Mesendoderm (in vitro differentiated cells): ENCODE results near the gene LRRC19.

Experiments used
- DNase-seq: peaks from one replicate; pipeline ENCODE4 v3.0.0; 2013
- H2AK5ac ChIP-seq: 2 replicates; pipeline ENCODE4 v1.6.1; 2013; ENCODE audit warnings: low read length, inconsistent platforms
- H2BK120ac ChIP-seq: 2 replicates; pipeline ENCODE4 v1.6.1; 2013; ENCODE audit warnings: low read depth, mild to moderate bottlenecking, low read length, moderate library complexity, mixed read lengths
- H2BK15ac ChIP-seq: replicated peaks from 2 replicates; pipeline ENCODE4 v1.6.1; 2013; ENCODE audit warnings: low read depth, mild to moderate bottlenecking, moderate library complexity
- H2BK5ac ChIP-seq: 2 replicates; pipeline ENCODE4 v1.6.1; 2013; ENCODE audit warnings: low read length, inconsistent platforms
- H3K18ac ChIP-seq: 2 replicates; pipeline ENCODE4 v1.6.1; 2013; ENCODE audit warnings: mild to moderate bottlenecking, low read length, mixed read lengths
- H3K23ac ChIP-seq: one replicate; pipeline ENCODE4 v1.6.1; 2013; ENCODE audit warnings: low read length
- H3K27ac ChIP-seq: 2 replicates; pipeline ENCODE4 v1.5.1; 2013; ENCODE audit warnings: low read depth, mild to moderate bottlenecking, inconsistent platforms, low read length, moderate library complexity
- H3K27me3 ChIP-seq: 2 replicates; pipeline ENCODE4 v1.6.1; 2013; ENCODE audit warnings: low read length, control low read depth, mild to moderate bottlenecking, inconsistent platforms; ENCODE audit not compliant: insufficient read depth, poor library complexity
- H3K36me3 ChIP-seq: 2 replicates; pipeline ENCODE4 v1.6.1; 2013; ENCODE audit warnings: low read length, inconsistent platforms; ENCODE audit not compliant: control insufficient read depth, insufficient read depth
- H3K4ac ChIP-seq: one replicate; pipeline ENCODE4 v1.6.1; 2013; ENCODE audit warnings: low read depth, mild to moderate bottlenecking, low read length, moderate library complexity
- H3K4me1 ChIP-seq: 2 replicates; pipeline ENCODE4 v1.6.1; 2013; ENCODE audit warnings: low read depth, low read length, inconsistent platforms; ENCODE audit not compliant: control insufficient read depth
- H3K4me2 ChIP-seq: 2 replicates; pipeline ENCODE4 v1.6.1; 2013; ENCODE audit warnings: low read length
- H3K4me3 ChIP-seq: 2 replicates; pipeline ENCODE4 v1.5.1; 2013; ENCODE audit warnings: mild to moderate bottlenecking, low read length
- H3K56ac ChIP-seq: one replicate; pipeline ENCODE4 v1.6.1; 2013; ENCODE audit warnings: low read length
- H3K79me1 ChIP-seq: 2 replicates; pipeline ENCODE4 v1.6.1; 2013; ENCODE audit warnings: low read length, inconsistent platforms
- H3K79me2 ChIP-seq: 2 replicates; pipeline ENCODE4 v1.6.1; 2013; ENCODE audit warnings: mild to moderate bottlenecking, low read length; ENCODE audit not compliant: control insufficient read depth, insufficient read depth
- H3K9ac ChIP-seq: 2 replicates; pipeline ENCODE4 v1.6.1; 2013; ENCODE audit warnings: low read length, inconsistent platforms
- H4K5ac ChIP-seq: one replicate; pipeline ENCODE4 v1.6.1; 2013; ENCODE audit warnings: low read length
- H4K8ac ChIP-seq: one replicate; pipeline ENCODE4 v1.6.1; 2013; ENCODE audit warnings: low read depth, mild to moderate bottlenecking, control low read depth, low read length, moderate library complexity
- WGBS: extraction: QIAGEN DNeasy Blood & Tissue Kit; methylation state at CpG from one replicate; pipeline ENCODE4 v1.1.7; 2013; ENCODE audit warnings: low lambda C conversion rate, missing lambda C conversion rate; ENCODE audit not compliant: insufficient coverage; ENCODE audit errors: extremely low coverage; 5-methylcytosine and 5-hydroxymethylcytosine counted together

The LRRC19 gene

DNA sequence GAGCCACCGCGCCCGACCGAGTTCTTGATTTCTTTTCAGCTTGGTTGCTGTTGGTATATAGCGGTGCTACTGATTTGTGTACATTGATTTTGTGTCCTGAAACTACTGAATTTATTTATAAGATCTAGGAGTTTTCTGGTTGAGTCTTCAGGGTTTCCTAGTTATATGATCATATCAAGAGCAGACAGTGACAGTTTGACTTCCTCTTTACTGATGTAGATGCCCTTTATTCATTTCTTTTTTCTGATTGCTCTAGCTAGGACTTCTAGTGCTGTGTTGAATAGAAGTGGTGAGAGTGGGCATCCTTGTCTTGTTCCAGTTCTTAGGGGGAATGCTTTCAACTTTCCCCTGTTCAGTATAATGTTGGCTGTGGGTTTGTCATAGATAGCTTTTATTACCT, 17.4 kb upstream of the LRRC19 start:
- no CpG with 5 or more reads among the region's 5 CpGs for WGBS
- no peak overlapping the region for H2BK5ac ChIP-seq
- H3K18ac ChIP-seq: no peak overlapping the region

DNA sequence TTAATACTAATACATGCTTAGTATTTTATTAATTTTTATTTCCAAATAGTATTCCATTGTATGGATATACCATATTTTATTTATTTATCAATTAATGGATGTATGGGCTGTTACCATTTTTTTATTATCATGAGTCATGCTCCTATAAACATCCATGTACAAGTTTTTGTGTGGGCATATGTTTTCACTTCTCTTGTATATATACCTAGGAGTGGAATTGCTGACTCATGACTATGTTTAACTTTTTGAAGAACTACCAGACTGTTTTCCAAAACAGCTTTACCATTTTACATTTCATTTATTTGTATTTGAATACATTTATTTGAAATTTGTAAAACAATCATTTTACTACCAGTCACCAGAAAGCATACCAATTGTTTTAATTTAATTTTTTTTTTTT, 14.1 kb upstream of the LRRC19 start:
- Histone ChIP-seq H3K4me3 (no peak overlapping the region), H3K4ac (no peak overlapping the region), H2BK120ac (no peak overlapping the region), H3K36me3 (no peaks in the 10 kb centered on the region), H3K9ac (no peak overlapping the region), H4K5ac (no peak overlapping the region), H2BK5ac (no peak overlapping the region), H3K4me2 (no peak overlapping the region), H3K23ac (no peak overlapping the region), H3K79me1 (no peaks in the 10 kb centered on the region), H3K27ac (no peak overlapping the region), H4K8ac (no peak overlapping the region), H3K79me2 (no peaks in the 10 kb centered on the region), H2BK15ac (no peak overlapping the region), H3K18ac (no peak overlapping the region), H2AK5ac (no peak overlapping the region), H3K27me3 (no peaks in the 10 kb centered on the region), H3K56ac (no peak overlapping the region), H3K4me1 (no peaks in the 10 kb centered on the region)
- DNase-seq: no peak

More for the DNA sequence above, 17.4 kb upstream of the LRRC19 start:
- no peaks in the 10 kb centered on the region for H3K4me1 ChIP-seq
- no peak overlapping the region for H3K9ac ChIP-seq
- no peak overlapping the region for H4K8ac ChIP-seq
- H3K27ac ChIP-seq: no peak overlapping the region
- H3K4me3 ChIP-seq: no peak overlapping the region
- H3K4me2 ChIP-seq: no peak overlapping the region
- H2BK120ac ChIP-seq: no peak overlapping the region
- H3K27me3 ChIP-seq: no peaks in the 10 kb centered on the region
- H3K23ac ChIP-seq: no peak overlapping the region
- no peak for DNase-seq
- no peak overlapping the region for H2AK5ac ChIP-seq
- no peak overlapping the region for H2BK15ac ChIP-seq
- no peak overlapping the region for H3K4ac ChIP-seq
- no peak overlapping the region for H4K5ac ChIP-seq
- H3K79me1 ChIP-seq: no peaks in the 10 kb centered on the region
- H3K36me3 ChIP-seq: no peaks in the 10 kb centered on the region
- no peak overlapping the region for H3K56ac ChIP-seq
- no peaks in the 10 kb centered on the region for H3K79me2 ChIP-seq

DNA sequence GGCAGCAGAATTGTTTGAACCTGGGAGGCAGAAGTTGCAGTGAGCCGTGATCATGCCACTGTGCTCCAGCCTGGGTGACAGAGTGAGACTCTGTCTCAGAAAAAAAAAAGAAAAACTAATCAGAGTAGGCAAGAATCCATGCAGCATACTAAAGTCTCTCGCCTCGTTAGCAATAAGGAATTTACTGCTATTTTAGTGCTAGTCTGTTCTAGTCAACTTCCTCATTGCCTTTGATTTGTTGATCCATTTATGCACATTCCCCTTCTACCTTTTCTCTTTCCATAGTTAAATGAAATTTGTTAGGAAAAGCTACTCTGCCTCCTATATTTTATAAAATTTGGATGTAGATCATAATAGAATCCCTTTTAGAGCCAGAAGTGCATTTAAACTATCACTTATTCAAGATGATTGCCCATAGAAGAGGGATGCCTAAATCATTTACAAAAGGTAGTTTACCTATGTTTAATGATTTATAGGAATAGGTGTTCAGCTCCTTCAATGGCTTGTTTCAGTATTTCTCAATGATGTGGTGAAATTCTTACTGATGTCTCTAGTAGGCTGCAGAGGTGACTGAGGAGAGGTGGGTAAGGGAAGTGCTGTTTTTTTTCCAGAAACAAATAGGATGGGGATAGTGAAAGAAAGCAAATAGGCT, 1.9 kb downstream of the LRRC19 start:
- H4K5ac ChIP-seq: no peak overlapping the region
- no peak overlapping the region for H2BK15ac ChIP-seq
- no peak overlapping the region for H3K56ac ChIP-seq
- H2BK120ac ChIP-seq: no peak overlapping the region
- H2AK5ac ChIP-seq: no peak overlapping the region
- H3K27ac ChIP-seq: no peak overlapping the region
- no peaks in the 10 kb centered on the region for H3K4me1 ChIP-seq
- H3K9ac ChIP-seq: no peak overlapping the region
- no peak overlapping the region for H3K4me2 ChIP-seq
- H3K27me3 ChIP-seq: no peaks in the 10 kb centered on the region
- H3K79me1 ChIP-seq: no peaks in the 10 kb centered on the region
- H2BK5ac ChIP-seq: no peak overlapping the region
- no peaks in the 10 kb centered on the region for H3K79me2 ChIP-seq
- H3K4me3 ChIP-seq: no peak overlapping the region
- no CpG with 5 or more reads among the region's 3 CpGs for WGBS
- H3K36me3 ChIP-seq: no peaks in the 10 kb centered on the region
- DNase-seq: peak; percentile 7
- no peak overlapping the region for H4K8ac ChIP-seq
- no peak overlapping the region for H3K4ac ChIP-seq
- no peak overlapping the region for H3K18ac ChIP-seq
- H3K23ac ChIP-seq: no peak overlapping the region

DNA sequence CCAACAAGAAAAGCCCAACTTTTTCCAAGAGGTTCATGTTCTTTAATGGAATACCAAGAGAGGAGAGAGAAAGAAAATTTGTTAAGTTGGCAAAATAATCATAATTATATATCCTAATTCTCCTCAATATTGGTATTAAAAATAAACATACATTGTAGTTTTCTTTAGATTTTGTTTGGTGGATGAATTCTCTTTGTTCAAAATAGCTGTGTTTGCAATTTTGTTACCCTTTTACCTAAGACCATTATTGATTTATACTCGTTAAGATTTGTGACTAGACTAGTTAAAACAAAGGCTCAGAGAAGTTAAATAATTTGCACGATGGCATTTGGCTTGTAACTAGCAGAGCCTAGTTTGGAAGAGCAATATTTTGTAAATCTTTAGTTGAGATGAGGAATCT, 9.7 kb downstream of the LRRC19 start:
- Histone ChIP-seq H3K79me2 (no peaks in the 10 kb centered on the region), H3K18ac (no peak overlapping the region), H3K27ac (no peak overlapping the region), H2BK15ac (no peak overlapping the region), H3K27me3 (no peaks in the 10 kb centered on the region), H3K4me3 (no peak overlapping the region), H2BK5ac (no peak overlapping the region), H3K9ac (no peak overlapping the region), H3K56ac (no peak overlapping the region), H3K23ac (no peak overlapping the region), H3K4me2 (no peak overlapping the region), H4K8ac (no peak overlapping the region), H3K79me1 (no peaks in the 10 kb centered on the region), H2AK5ac (no peak overlapping the region), H3K36me3 (no peaks in the 10 kb centered on the region), H4K5ac (no peak overlapping the region), H2BK120ac (no peak overlapping the region), H3K4me1 (no peaks in the 10 kb centered on the region), H3K4ac (no peak overlapping the region)
- DNase-seq: no peak
- no CpG with 5 or more reads among the region's 2 CpGs for WGBS

DNA sequence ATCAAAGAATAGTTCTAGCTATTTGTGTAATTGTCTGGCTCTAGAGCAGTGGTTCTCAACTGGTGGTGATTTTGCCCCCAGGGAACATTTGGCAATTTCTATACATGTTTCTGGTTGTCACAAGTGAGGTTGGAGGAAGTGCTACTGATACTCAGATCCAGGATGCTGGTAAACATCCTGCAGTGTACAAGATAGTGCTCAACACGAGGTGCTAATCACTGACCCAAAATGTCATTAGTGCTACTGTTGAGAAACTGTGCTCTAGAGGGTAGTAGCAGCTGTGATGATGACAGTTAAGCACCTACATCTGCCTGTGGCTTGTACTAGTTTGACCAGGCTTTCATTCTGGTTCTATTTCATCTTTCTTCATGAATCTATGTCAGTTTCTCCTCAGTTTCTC, 22.1 kb downstream of the LRRC19 start:
- Histone ChIP-seq H2AK5ac (no peak overlapping the region), H3K56ac (no peak overlapping the region), H3K4me3 (no peak overlapping the region), H3K9ac (no peak overlapping the region), H3K4ac (no peak overlapping the region), H3K79me1 (no peaks in the 10 kb centered on the region), H3K27me3 (no peaks in the 10 kb centered on the region), H3K4me2 (no peak overlapping the region), H2BK5ac (no peak overlapping the region), H4K8ac (no peak overlapping the region), H3K36me3 (no peaks in the 10 kb centered on the region), H3K79me2 (no peaks in the 10 kb centered on the region), H3K23ac (no peak overlapping the region), H3K27ac (no peak overlapping the region), H4K5ac (no peak overlapping the region), H3K18ac (no peak overlapping the region), H3K4me1 (no peaks in the 10 kb centered on the region), H2BK120ac (no peak overlapping the region), H2BK15ac (no peak overlapping the region)
- peak; percentile 31 for DNase-seq
- no CpG with 5 or more reads among the region's 1 CpG for WGBS
